ENCODE measurements around the gene PLEKHG4B.
"Not testable (repeated sequence)": the region's sequence is repeated elsewhere in the genome, so short reads cannot be mapped to it uniquely, and the experiment has no call there.

GRCh38 chr5:49530-49929, 42.4 kb upstream of the PLEKHG4B start:
- not testable (repeated sequence) for TF ChIP-seq POLR2A, CTCF, POLR2AphosphoS5 (IDR thresholded peaks at IDR 0.05)
